PC-9 (cell line): ENCODE measurements around the gene PHYKPL.
"Not testable (repeated sequence)": the region's sequence is repeated elsewhere in the genome, so short reads cannot be mapped to it uniquely, and the experiment has no call there.

ENCODE experiments used
- CTCF ChIP-seq: fragments of 200-600 bp; sonication (generic); conservative IDR thresholded peaks from 2 replicates; pipeline ENCODE4 v1.6.1; 2017; ENCODE audit warnings: mixed run types, antibody characterized with exemption, mild to moderate bottlenecking, moderate library complexity
- EZH2 ChIP-seq: fragments of 200-600 bp; sonication (generic); IDR thresholded peaks from 2 replicates; pipeline ENCODE4 v1.8.0; 2017; ENCODE audit warnings: antibody characterized with exemption, low read depth

GRCh38 chr5:178253632-178254031 is 21.0 kb upstream of the PHYKPL start:
- not testable (repeated sequence) for TF ChIP-seq CTCF, EZH2
